Stimulated activated CD8-positive, alpha-beta memory T cell treated with anti-CD3 and anti-CD28 coated beads, Interleukin-12 subunit alpha, Interleukin-12 subunit beta, amount 100 ng/mL, for 1 hour (primary cell): ENCODE data around the gene ZNF611.
"Not testable (repeated sequence)": the region's sequence is repeated elsewhere in the genome, so short reads cannot be mapped to it uniquely, and the experiment has no call there.

Source experiments
- DNase-seq: peaks from one replicate; pipeline ENCODE4 v3.0.0-alpha.2; 2020; ENCODE audit warnings: low read depth

ZNF611 gene

GRCh38 chr19:52681216-52681615 is 53.6 kb downstream of the ZNF611 start:
- DNase-seq, result not testable (repeated sequence)

GRCh38 chr19:52679598-52679997 is 55.2 kb downstream of the ZNF611 start:
- DNase-seq, result no peak

- not testable (repeated sequence) for DNase-seq
Measured at GRCh38 chr19:52675239-52675638, 59.6 kb downstream of the ZNF611 start.

GRCh38 chr19:52673014-52673413 is 61.8 kb downstream of the ZNF611 start:
- no peak for DNase-seq

- no peak for DNase-seq
Measured at GRCh38 chr19:52670046-52670445, 64.8 kb downstream of the ZNF611 start.

GRCh38 chr19:52669586-52669985 is 65.3 kb downstream of the ZNF611 start:
- DNase-seq, result no peak

- DNase-seq, result no peak
Measured at GRCh38 chr19:52667972-52668371, 66.9 kb downstream of the ZNF611 start.

GRCh38 chr19:52666506-52666905 is 68.3 kb downstream of the ZNF611 start:
- no peak for DNase-seq

GRCh38 chr19:52665529-52665928 is 69.3 kb downstream of the ZNF611 start:
- no peak for DNase-seq

- no peak for DNase-seq
Measured at GRCh38 chr19:52665027-52665426, 69.8 kb downstream of the ZNF611 start.

- no peak for DNase-seq
Measured at GRCh38 chr19:52664461-52664860, 70.4 kb downstream of the ZNF611 start.

- DNase-seq, result no peak
Measured at GRCh38 chr19:52662631-52663030, 72.2 kb downstream of the ZNF611 start.

- DNase-seq, result no peak
Measured at GRCh38 chr19:52660981-52661380, 73.9 kb downstream of the ZNF611 start.

- no peak for DNase-seq
Measured at GRCh38 chr19:52659013-52659412, 75.8 kb downstream of the ZNF611 start.

GRCh38 chr19:52658595-52658994 is 76.2 kb downstream of the ZNF611 start:
- no peak for DNase-seq

- no peak for DNase-seq
Measured at GRCh38 chr19:52653161-52653560, 81.7 kb downstream of the ZNF611 start.
